Measurements from ENCODE around the gene NPVF. TPM values are rescaled to one million over a fixed set of nuclear protein-coding genes. Genes with fewer than 3 reads are reported as not detected.

The NPVF gene
- total RNA-seq, 6 experiments from 2014 or later = not detected

DNA sequence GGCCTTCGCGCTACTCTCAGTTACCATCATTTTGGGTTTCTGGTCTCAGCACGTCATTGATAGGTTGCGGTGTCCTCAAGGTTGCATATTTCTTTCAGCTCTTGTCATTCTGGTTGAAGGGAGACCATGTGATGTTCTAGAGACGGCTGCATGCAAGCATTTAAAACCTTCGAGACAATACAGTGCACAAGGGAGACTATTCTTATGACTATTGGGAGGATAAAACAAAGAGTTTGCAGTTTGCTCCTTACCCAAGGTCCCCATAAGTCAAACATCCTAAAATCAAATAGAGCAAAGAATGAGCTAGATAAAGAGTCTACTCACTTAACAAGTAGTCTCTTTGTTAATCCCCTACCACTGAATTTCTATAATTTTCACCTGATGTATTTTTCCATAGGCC, 39.1 kb downstream of the NPVF start:
- H3K27me3 ChIP-seq = no peaks in the 10 kb centered on the region
- H3K9me3 ChIP-seq = no peaks in the 10 kb centered on the region
- peaks cover 0 to 16% (median 7%) of the 10 kb centered on the region in 4 donors for H3K4me1 ChIP-seq
- ATAC-seq (no peak), DNase-seq (no peak)
- TF ChIP-seq, protein P1, sequence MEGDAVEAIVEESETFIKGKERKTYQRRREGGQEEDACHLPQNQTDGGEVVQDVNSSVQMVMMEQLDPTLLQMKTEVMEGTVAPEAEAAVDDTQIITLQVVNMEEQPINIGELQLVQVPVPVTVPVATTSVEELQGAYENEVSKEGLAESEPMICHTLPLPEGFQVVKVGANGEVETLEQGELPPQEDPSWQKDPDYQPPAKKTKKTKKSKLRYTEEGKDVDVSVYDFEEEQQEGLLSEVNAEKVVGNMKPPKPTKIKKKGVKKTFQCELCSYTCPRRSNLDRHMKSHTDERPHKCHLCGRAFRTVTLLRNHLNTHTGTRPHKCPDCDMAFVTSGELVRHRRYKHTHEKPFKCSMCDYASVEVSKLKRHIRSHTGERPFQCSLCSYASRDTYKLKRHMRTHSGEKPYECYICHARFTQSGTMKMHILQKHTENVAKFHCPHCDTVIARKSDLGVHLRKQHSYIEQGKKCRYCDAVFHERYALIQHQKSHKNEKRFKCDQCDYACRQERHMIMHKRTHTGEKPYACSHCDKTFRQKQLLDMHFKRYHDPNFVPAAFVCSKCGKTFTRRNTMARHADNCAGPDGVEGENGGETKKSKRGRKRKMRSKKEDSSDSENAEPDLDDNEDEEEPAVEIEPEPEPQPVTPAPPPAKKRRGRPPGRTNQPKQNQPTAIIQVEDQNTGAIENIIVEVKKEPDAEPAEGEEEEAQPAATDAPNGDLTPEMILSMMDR (IDR thresholded peaks at IDR 0.05) = no peak
- TF ChIP-seq POLR2A (IDR thresholded peaks at IDR 0.05) = no peak
- no peaks in the 10 kb centered on the region for H3K36me3 ChIP-seq
- H3K4me3 ChIP-seq = no peak overlapping the region
- no peak overlapping the region for H3K27ac ChIP-seq
- WGBS (ENCODE audit: insufficient coverage, low coverage, low lambda C conversion rate, missing lambda C conversion rate) = 87% methylated on average over 5 of the region's 6 CpGs
- intact Hi-C loops (cut with DNase I) = no loop called here

DNA sequence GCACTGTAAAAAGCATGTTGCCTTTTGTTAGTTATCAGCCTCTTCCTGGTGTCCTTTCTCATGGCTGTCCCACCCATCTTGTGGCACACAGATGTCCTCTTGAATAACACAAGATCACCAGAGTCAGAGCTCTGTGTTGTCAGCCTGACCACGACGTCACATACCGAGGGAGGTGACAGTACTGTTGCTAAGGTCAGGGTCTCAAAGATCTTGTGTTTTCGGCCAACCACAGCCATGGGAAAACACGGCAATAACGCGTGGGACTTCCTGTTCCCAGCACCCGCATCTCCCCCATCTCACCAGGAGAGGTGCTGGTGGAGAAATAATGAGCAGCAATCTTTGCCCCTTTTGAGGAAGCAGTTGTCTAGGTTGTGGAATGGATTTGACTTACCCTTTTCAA, 40.4 kb downstream of the NPVF start:
- 89% methylated on average over 3 of the region's 8 CpGs for WGBS (ENCODE audit: insufficient coverage, low coverage, low lambda C conversion rate, missing lambda C conversion rate)

DNA sequence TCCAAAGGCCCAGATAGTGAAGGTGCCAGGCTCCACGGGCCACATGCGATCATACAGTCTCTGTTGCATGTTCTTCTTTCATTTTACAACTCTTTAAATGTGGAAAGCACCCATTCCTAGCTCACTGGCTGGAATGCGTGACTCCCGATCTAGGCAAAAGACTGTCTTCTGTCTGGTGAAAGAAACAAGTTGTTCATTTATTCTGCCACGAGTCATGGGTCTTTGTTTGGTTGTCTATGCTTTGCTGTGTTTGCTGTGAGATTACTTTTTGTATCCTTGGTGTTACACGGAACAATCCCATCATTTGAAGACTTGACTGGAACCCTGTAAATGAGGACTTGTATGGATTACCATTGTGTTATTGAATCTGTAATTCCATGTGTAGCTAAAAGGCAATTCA, 41.9 kb downstream of the NPVF start:
- no peak for ATAC-seq
- Histone ChIP-seq H3K27ac (no peak overlapping the region), H3K4me3 (no peak overlapping the region), H3K9me3 (no peaks in the 10 kb centered on the region), H3K36me3 (no peaks in the 10 kb centered on the region), H3K27me3 (no peaks in the 10 kb centered on the region), H3K4me1 (peaks cover 0 to 2% (median under 1%) of the 10 kb centered on the region in 4 donors)
- intact Hi-C loops (cut with DNase I) = no loop called here
- no peak for TF ChIP-seq POLR2A (IDR thresholded peaks at IDR 0.05)
- TF ChIP-seq, protein P1 (IDR thresholded peaks at IDR 0.05) = no peak
- 71% methylated on average over 6 of the region's 6 CpGs for WGBS (ENCODE audit: insufficient coverage, low coverage, low lambda C conversion rate, missing lambda C conversion rate)
- DNase-seq = no peak

More for the DNA sequence above, 40.4 kb downstream of the NPVF start:
- TF ChIP-seq POLR2A (IDR thresholded peaks at IDR 0.05) = no peak
- TF ChIP-seq, protein P1 (IDR thresholded peaks at IDR 0.05) = no peak
- Histone ChIP-seq H3K4me1 (peaks cover 0 to 15% (median 7%) of the 10 kb centered on the region in 4 donors), H3K36me3 (no peaks in the 10 kb centered on the region), H3K4me3 (no peak overlapping the region), H3K9me3 (no peaks in the 10 kb centered on the region), H3K27me3 (no peaks in the 10 kb centered on the region), H3K27ac (no peak overlapping the region)
- intact Hi-C loops (cut with DNase I) = no loop called here
- ATAC-seq (no peak), DNase-seq (no peak)

DNA sequence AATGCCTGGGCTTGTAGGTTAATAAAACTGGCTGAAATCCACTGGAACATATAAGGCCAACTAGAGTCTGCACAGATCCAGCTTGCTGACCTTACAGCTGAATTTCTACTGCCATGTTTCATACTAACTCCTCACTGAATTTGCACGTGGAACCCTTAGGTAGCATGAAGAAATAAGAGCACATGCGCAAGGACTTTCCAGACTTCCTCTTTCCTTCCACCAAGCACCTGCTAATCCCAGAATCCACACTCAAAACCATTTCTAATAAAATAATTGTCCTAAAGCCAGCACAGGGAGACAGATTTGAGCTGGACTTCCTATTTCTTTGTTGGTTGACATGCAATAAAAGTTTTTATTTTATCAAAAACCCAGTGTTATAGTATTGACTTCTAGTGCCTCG, 46.8 kb downstream of the NPVF start:
- TF ChIP-seq, protein P1 (IDR thresholded peaks at IDR 0.05) = no peak
- no peak for TF ChIP-seq POLR2A (IDR thresholded peaks at IDR 0.05)
- no peak for DNase-seq
- peaks cover 0 to 3% (median 0%) of the 10 kb centered on the region in 4 donors for H3K4me1 ChIP-seq
- WGBS (ENCODE audit: insufficient coverage, low coverage, low lambda C conversion rate, missing lambda C conversion rate) = 77% methylated on average over 3 of the region's 3 CpGs
- H3K4me3 ChIP-seq = no peak overlapping the region
- H3K36me3 ChIP-seq = no peaks in the 10 kb centered on the region
- intact Hi-C loops (cut with DNase I) = no loop called here
- H3K27me3 ChIP-seq = no peaks in the 10 kb centered on the region
- ATAC-seq = no peak
- H3K27ac ChIP-seq = no peak overlapping the region
- H3K9me3 ChIP-seq = no peaks in the 10 kb centered on the region

DNA sequence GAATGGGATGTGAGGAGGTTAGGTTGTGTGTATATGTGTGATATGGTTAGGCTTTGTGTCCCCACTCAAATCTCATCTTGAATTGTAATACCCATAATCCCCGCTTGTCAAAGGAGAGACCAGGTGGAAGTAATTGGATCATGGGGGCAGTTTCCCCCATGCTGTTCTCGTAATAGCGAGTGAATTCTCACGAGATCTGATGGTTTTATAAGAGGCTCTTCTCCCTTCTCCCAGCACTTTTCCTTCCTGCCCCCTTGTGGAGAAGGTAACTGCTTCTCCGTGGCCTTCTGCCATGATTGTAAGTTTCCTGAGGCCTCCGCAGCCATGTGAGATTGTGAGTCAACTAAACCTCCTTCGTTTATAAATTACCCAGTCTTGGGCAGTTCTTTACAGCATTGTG, 47.3 kb downstream of the NPVF start:
- WGBS (ENCODE audit: insufficient coverage, low coverage, low lambda C conversion rate, missing lambda C conversion rate) = 68% methylated on average over 7 of the region's 7 CpGs
- no peak overlapping the region for H3K27ac ChIP-seq
- H3K4me3 ChIP-seq = no peak overlapping the region
- no peaks in the 10 kb centered on the region for H3K9me3 ChIP-seq
- ATAC-seq = no peak
- H3K27me3 ChIP-seq = no peaks in the 10 kb centered on the region
- TF ChIP-seq POLR2A (IDR thresholded peaks at IDR 0.05) = no peak
- TF ChIP-seq, protein P1 (IDR thresholded peaks at IDR 0.05) = no peak
- no peaks in the 10 kb centered on the region for H3K36me3 ChIP-seq
- peaks cover 0 to 3% (median 0%) of the 10 kb centered on the region in 4 donors for H3K4me1 ChIP-seq
- no peak for DNase-seq
- intact Hi-C loops (cut with DNase I) = no loop called here
